B cell (primary cell): ENCODE measurements around the gene GATA3.

Source experiments
- CTCF ChIP-seq: fragments of 200-600 bp; IDR thresholded peaks from one replicate; pipeline ENCODE4 v1.8.0; 2022; ENCODE audit warnings: antibody characterized with exemption, mild to moderate bottlenecking
- EZH2 ChIP-seq: IDR thresholded peaks from 2 replicates; pipeline ENCODE4 v1.6.1; 2012; ENCODE audit warnings: borderline replicate concordance, low read depth, mild to moderate bottlenecking, moderate library complexity, low read length; ENCODE audit not compliant: insufficient read depth, poor library complexity, severe bottlenecking

- TF ChIP-seq CTCF = no peak
- TF ChIP-seq EZH2 = no peak
These were observed 16.0 kb downstream of the GATA3 start for GRCh38 chr10:8070440-8070839.
